ENCODE results near the gene BTBD17.

BTBD17 gene

DNA sequence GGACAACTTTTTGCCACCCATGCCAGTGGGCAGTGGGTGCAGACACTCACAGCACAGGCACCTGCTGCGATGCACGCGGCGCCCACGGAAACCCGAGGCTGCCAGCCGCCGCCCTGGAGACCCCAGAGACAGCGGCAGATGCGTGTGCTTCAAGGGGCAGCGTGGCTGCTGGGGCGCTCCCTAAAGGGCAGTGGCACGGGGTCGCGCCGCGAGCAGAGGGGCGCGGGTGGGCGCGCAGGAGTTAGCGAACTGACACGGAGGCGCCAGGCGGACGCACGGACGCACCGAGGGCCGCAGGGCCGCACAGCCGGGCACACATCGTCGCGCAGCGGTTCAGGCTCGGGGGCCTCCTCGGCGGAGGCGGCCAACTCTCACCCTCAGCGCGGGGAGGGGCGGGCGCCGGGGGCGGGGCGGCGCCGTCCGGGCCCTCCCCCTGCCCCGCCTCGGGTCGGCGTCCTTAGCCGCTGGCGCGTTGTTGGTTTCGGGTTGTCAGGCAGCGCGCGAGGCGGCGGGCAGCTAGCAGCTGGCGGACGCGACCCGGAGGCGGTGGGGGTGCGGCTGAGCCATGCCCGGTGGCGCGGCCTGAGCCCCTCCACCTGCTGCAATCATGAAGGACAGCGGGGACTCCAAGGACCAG lies 35.8 kb downstream of the BTBD17 start, which contains the start of gene KIF19:
KIF19 (plus strand) TSS at position 484 of the 637 bp plus-strand sequence; CDS start at position 608, 124 bp downstream.
- TF ChIP-seq, protein P1, sequence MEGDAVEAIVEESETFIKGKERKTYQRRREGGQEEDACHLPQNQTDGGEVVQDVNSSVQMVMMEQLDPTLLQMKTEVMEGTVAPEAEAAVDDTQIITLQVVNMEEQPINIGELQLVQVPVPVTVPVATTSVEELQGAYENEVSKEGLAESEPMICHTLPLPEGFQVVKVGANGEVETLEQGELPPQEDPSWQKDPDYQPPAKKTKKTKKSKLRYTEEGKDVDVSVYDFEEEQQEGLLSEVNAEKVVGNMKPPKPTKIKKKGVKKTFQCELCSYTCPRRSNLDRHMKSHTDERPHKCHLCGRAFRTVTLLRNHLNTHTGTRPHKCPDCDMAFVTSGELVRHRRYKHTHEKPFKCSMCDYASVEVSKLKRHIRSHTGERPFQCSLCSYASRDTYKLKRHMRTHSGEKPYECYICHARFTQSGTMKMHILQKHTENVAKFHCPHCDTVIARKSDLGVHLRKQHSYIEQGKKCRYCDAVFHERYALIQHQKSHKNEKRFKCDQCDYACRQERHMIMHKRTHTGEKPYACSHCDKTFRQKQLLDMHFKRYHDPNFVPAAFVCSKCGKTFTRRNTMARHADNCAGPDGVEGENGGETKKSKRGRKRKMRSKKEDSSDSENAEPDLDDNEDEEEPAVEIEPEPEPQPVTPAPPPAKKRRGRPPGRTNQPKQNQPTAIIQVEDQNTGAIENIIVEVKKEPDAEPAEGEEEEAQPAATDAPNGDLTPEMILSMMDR (IDR thresholded peaks at IDR 0.05; ENCODE audit: low read depth, low read length, missing control alignments) = no peak
- no peak within 1 kb of the TSS for H3K4me3 ChIP-seq (ENCODE audit: low read depth, low read length)
- in situ Hi-C loops (cut with HindIII; ENCODE audit: low sequenced_read_pairs) = no loop called here
- DNase-seq (ENCODE audit: low read depth) = no peak

DNA sequence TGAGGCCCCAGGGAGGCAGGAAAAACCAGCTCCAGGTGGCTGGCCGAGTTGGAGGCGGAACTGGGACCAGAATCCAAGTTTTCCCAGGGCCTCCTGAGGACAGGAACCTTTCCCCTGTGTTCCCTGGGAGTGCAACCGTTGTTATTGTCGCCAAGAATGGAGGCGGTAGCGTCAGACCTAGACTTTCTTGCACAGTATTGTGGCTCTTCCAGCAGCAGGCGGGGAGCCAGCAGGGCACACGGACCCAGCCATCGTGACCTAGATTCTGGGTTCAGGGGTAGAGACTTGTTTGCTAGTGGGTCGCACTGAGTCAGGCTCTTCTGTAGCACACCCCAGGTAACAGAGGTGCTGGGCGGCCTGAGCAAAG lies 36.3 kb downstream of the BTBD17 start:
- DNase-seq (ENCODE audit: low read depth) = no peak
- no peak overlapping the region for H3K4me3 ChIP-seq (ENCODE audit: low read depth, low read length)
- TF ChIP-seq, protein P1 (IDR thresholded peaks at IDR 0.05; ENCODE audit: low read depth, low read length, missing control alignments) = no peak
- in situ Hi-C loops (cut with HindIII; ENCODE audit: low sequenced_read_pairs) = no loop called here

DNA sequence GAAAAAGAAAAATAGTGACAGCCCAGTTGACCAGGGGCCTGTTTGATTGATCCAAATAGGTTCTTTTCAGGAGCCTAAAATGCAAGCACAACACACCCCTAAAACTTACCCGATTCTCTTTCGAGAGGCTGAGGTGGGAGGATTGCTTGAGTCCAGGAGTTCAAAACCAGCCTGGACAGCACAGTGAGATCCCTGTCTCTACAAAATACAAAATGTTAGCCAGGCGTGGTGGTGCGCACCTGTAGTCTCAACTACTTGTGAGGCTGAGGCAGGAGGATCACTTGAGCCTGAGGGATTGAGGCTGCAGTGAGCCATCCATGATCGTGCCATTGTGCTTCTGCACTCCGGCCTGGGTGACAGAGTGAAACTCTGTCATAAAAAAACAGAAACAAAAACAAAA lies 37.1 kb downstream of the BTBD17 start:
- in situ Hi-C loops (cut with HindIII; ENCODE audit: low sequenced_read_pairs) = no loop called here
- no peak for DNase-seq (ENCODE audit: low read depth)
- H3K4me3 ChIP-seq (ENCODE audit: low read depth, low read length) = no peak overlapping the region
- TF ChIP-seq, protein P1 (IDR thresholded peaks at IDR 0.05; ENCODE audit: low read depth, low read length, missing control alignments) = no peak

DNA sequence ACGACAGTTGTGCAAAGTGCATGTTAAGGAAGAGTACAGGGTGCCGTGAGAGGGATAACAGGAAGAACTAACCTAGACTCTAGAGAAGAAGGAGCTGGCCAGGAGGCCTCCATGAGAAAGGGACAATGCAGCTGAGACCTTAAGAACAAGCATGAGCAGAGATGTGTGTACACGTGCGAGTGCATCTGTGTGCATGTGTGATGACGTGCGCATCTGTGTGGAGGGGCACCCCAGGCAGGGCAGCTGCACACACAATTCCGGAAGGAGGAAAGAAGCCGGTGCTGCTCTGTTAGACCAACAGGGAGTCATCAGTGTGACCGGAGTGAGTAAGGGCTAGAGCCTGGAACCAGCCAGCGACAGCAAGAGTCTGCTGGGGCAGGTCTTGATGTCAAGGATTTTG lies 43.3 kb downstream of the BTBD17 start:
- no peak overlapping the region for H3K4me3 ChIP-seq (ENCODE audit: low read depth, low read length)
- DNase-seq (ENCODE audit: low read depth) = no peak
- in situ Hi-C loops (cut with HindIII; ENCODE audit: low sequenced_read_pairs) = no loop called here
- TF ChIP-seq, protein P1 (IDR thresholded peaks at IDR 0.05; ENCODE audit: low read depth, low read length, missing control alignments) = no peak

DNA sequence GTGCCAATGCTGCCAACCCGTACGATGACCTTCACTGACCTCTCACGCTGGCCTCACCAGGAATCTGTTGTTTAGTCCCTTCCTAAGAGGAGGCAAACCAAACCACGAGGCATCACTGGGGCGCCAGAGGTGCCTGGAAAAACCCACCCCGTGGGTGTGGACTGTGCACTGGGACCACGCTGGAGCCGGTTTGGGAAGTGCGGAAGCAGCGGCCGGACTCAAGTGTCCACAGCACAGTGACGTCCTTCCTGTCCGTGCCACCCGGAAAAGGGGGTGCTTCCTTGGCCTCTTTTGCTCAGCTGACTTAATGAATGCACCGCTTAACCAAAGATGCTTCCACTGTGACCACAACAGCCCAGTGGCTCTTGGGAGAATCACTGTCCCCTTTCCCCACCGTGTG lies 44.6 kb downstream of the BTBD17 start:
- H3K4me3 ChIP-seq (ENCODE audit: low read depth, low read length) = no peak overlapping the region
- no peak for DNase-seq (ENCODE audit: low read depth)
- TF ChIP-seq, protein P1 (IDR thresholded peaks at IDR 0.05; ENCODE audit: low read depth, low read length, missing control alignments) = no peak
- in situ Hi-C loops (cut with HindIII; ENCODE audit: low sequenced_read_pairs) = no loop called here

DNA sequence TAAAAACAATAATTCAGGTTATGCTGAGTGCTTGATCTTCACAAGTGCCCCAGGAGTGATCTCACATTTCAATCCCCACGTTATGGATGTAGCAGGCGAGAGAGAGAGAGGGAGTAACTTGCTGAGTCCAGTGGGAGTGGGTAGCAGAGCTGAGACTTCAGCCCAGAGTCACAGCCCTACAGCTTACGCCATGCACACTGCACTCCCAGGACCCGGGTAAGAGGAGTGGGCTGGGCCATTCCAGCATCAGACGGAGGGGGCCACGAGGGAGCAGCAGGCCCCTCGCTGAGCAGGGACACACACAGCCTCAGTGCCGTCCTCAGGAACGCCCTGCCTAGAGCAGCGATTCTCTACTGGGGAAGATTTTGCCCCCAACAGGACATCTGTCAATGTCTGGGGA lies 45.4 kb downstream of the BTBD17 start:
- DNase-seq (ENCODE audit: low read depth) = no peak
- in situ Hi-C loops (cut with HindIII; ENCODE audit: low sequenced_read_pairs) = no loop called here
- TF ChIP-seq, protein P1 (IDR thresholded peaks at IDR 0.05; ENCODE audit: low read depth, low read length, missing control alignments) = no peak
- H3K4me3 ChIP-seq (ENCODE audit: low read depth, low read length) = no peak overlapping the region
